ENCODE measurements around the gene TMEM259. TPM values are rescaled to one million over a fixed set of nuclear protein-coding genes. Genes with fewer than 3 reads are reported as not detected.

The TMEM259 gene
- total RNA-seq, 2 experiments from 2014 or later, result 181 TPM

- POLR2A ChIA-PET, result interaction anchor here (0.8 kb wide), 1 partner anchor 14 kb away, joined by 4 read pairs; no protein-coding TSS in a partner anchor
These were observed 20.1 kb downstream of the TMEM259 start for GRCh38 chr19:1000591-1001537.

GRCh38 chr19:1000095-1000494, 20.8 kb downstream of the TMEM259 start, which contains the start of gene GRIN3B:
GRIN3B (plus strand) TSS chr19:1000419; CDS start chr19:1000438, 19 bp downstream.
- ChIA-PET CTCF (interaction anchor here (0.5 to 1.4 kb wide), 2 partner anchors 57 to 62 kb away, joined by 3 to 5 read pairs; no protein-coding TSS in a partner anchor), POLR2A (interaction anchor here (1.2 kb wide), 1 partner anchor 41 kb away, joined by 3 read pairs; no protein-coding TSS in a partner anchor)
- Mint-ChIP-seq H3K4me1 (peaks cover 14% of the 10 kb centered on the region), H3K27me3 (peaks cover 34% of the 10 kb centered on the region), H3K36me3 (ENCODE audit: low read depth) (no peaks in the 10 kb centered on the region), H3K9me3 (no peaks in the 10 kb centered on the region), H3K27ac (no peak within 1 kb of the TSS), H3K4me3 (no peak within 1 kb of the TSS)
- peak; percentile 73 for DNase-seq

More at GRCh38 chr19:1000591-1001537, 20.1 kb downstream of the TMEM259 start:
- H3K27me3 Mint-ChIP-seq, result peaks cover 34% of the 10 kb centered on the region
- no peak for DNase-seq
- H3K27ac Mint-ChIP-seq, result no peak overlapping the region
- CTCF ChIA-PET, result interaction anchor here (0.5 to 1.4 kb wide), 3 partner anchors 30 to 62 kb away, joined by 3 to 5 read pairs (median 3); no protein-coding TSS in a partner anchor
- H3K36me3 Mint-ChIP-seq (ENCODE audit: low read depth), result no peaks in the 10 kb centered on the region
- H3K9me3 Mint-ChIP-seq, result no peaks in the 10 kb centered on the region
- peaks cover 12% of the 10 kb centered on the region for H3K4me1 Mint-ChIP-seq
- H3K4me3 Mint-ChIP-seq, result no peak overlapping the region

GRCh38 chr19:999379-999719, 21.6 kb downstream of the TMEM259 start:
- H3K27me3 Mint-ChIP-seq, result peaks cover 34% of the 10 kb centered on the region
- no peak for DNase-seq
- ChIA-PET POLR2A (interaction anchor here (1.2 kb wide), 1 partner anchor 42 kb away, joined by 3 read pairs; no protein-coding TSS in a partner anchor), CTCF (interaction anchor here (1.0 kb wide), 1 partner anchor 15 kb away, joined by 4 read pairs; the partner anchor contains the start of gene WDR18)
- H3K27ac Mint-ChIP-seq, result no peak overlapping the region
- no peaks in the 10 kb centered on the region for H3K36me3 Mint-ChIP-seq (ENCODE audit: low read depth)
- H3K4me3 Mint-ChIP-seq, result no peak overlapping the region
- no peaks in the 10 kb centered on the region for H3K9me3 Mint-ChIP-seq
- H3K4me1 Mint-ChIP-seq, result peaks cover 14% of the 10 kb centered on the region

- no peak for DNase-seq
- Mint-ChIP-seq H3K4me1 (peaks cover 14% of the 10 kb centered on the region), H3K27me3 (peaks cover 34% of the 10 kb centered on the region), H3K4me3 (no peak overlapping the region), H3K36me3 (ENCODE audit: low read depth) (peaks cover 2% of the 10 kb centered on the region), H3K9me3 (no peaks in the 10 kb centered on the region), H3K27ac (no peak overlapping the region)
- ChIA-PET POLR2A (no interaction called here), CTCF (interaction anchor here (0.6 to 1.0 kb wide), 2 partner anchors 14 to 170 kb away, joined by 4 read pairs; partner anchors contain the start of gene WDR18)
These were observed 22.9 kb downstream of the TMEM259 start for GRCh38 chr19:998064-998463.

- Mint-ChIP-seq H3K27ac (peak overlapping the region; percentile 26), H3K9me3 (no peaks in the 10 kb centered on the region), H3K4me3 (peak overlapping the region; percentile 32), H3K27me3 (peaks cover 28% of the 10 kb centered on the region), H3K36me3 (ENCODE audit: low read depth) (peaks cover 5% of the 10 kb centered on the region), H3K4me1 (peaks cover 13% of the 10 kb centered on the region)
- ChIA-PET POLR2A (interaction anchor here (0.9 to 2.3 kb wide), 4 partner anchors 9 to 133 kb away, joined by 3 to 18 read pairs (median 4); partner anchors contain the start of gene WDR18), CTCF (interaction anchor here (1.2 to 1.9 kb wide), 2 partner anchors 12 to 133 kb away, joined by 3 to 9 read pairs; partner anchors contain the start of gene WDR18)
- DNase-seq, result peak; percentile 74
These were observed 24.7 kb downstream of the TMEM259 start for GRCh38 chr19:996051-996838.

- CTCF ChIA-PET, result interaction anchor here (1.9 kb wide), 1 partner anchor 11 kb away, joined by 9 read pairs; the partner anchor contains the start of gene WDR18
- peaks cover 26% of the 10 kb centered on the region for H3K27me3 Mint-ChIP-seq
- H3K27ac Mint-ChIP-seq, result no peak overlapping the region
- no peaks in the 10 kb centered on the region for H3K9me3 Mint-ChIP-seq
- no peak for DNase-seq
- H3K4me3 Mint-ChIP-seq, result no peak overlapping the region
- peaks cover 11% of the 10 kb centered on the region for H3K4me1 Mint-ChIP-seq
- peaks cover 11% of the 10 kb centered on the region for H3K36me3 Mint-ChIP-seq (ENCODE audit: low read depth)
- POLR2A ChIA-PET, result interaction anchor here (2.3 kb wide), 1 partner anchor 11 kb away, joined by 18 read pairs; the partner anchor contains the start of gene WDR18
These were observed 25.7 kb downstream of the TMEM259 start for GRCh38 chr19:995051-995827.

- no peak overlapping the region for H3K27ac Mint-ChIP-seq
- no peak for DNase-seq
- peaks cover 11% of the 10 kb centered on the region for H3K36me3 Mint-ChIP-seq (ENCODE audit: low read depth)
- H3K9me3 Mint-ChIP-seq, result no peaks in the 10 kb centered on the region
- H3K4me1 Mint-ChIP-seq, result peaks cover 11% of the 10 kb centered on the region
- no peak overlapping the region for H3K4me3 Mint-ChIP-seq
- ChIA-PET CTCF (interaction anchor here (0.7 kb wide), 1 partner anchor 28 kb away, joined by 3 read pairs; no protein-coding TSS in a partner anchor), POLR2A (interaction anchor here (2.3 kb wide), 1 partner anchor 10 kb away, joined by 18 read pairs; the partner anchor contains the start of gene WDR18)
- H3K27me3 Mint-ChIP-seq, result peaks cover 23% of the 10 kb centered on the region
These were observed 26.4 kb downstream of the TMEM259 start for GRCh38 chr19:994516-994915.

GRCh38 chr19:993831-994393, 27.0 kb downstream of the TMEM259 start:
- Mint-ChIP-seq H3K4me3 (no peak overlapping the region), H3K9me3 (no peaks in the 10 kb centered on the region), H3K36me3 (ENCODE audit: low read depth) (peaks cover 11% of the 10 kb centered on the region), H3K4me1 (peaks cover 11% of the 10 kb centered on the region), H3K27ac (no peak overlapping the region), H3K27me3 (peaks cover 17% of the 10 kb centered on the region)
- no peak for DNase-seq
- POLR2A ChIA-PET, result no interaction called here
- CTCF ChIA-PET, result interaction anchor here (0.7 kb wide), 1 partner anchor 28 kb away, joined by 3 read pairs; no protein-coding TSS in a partner anchor

- ChIA-PET POLR2A (no interaction called here), CTCF (no interaction called here)
- H3K4me3 Mint-ChIP-seq, result no peak overlapping the region
- no peak overlapping the region for H3K27ac Mint-ChIP-seq
- no peak for DNase-seq
- H3K9me3 Mint-ChIP-seq, result no peaks in the 10 kb centered on the region
- peaks cover 11% of the 10 kb centered on the region for H3K4me1 Mint-ChIP-seq
- peaks cover 11% of the 10 kb centered on the region for H3K36me3 Mint-ChIP-seq (ENCODE audit: low read depth)
- peaks cover 14% of the 10 kb centered on the region for H3K27me3 Mint-ChIP-seq
These were observed 27.5 kb downstream of the TMEM259 start for GRCh38 chr19:993361-993830.

- POLR2A ChIA-PET, result no interaction called here
These were observed 28.3 kb downstream of the TMEM259 start for GRCh38 chr19:992670-993055.

GRCh38 chr19:991932-992669, 28.8 kb downstream of the TMEM259 start:
- Mint-ChIP-seq H3K27me3 (peaks cover 6% of the 10 kb centered on the region), H3K4me3 (no peak overlapping the region)

More at GRCh38 chr19:992670-993055, 28.3 kb downstream of the TMEM259 start:
- Mint-ChIP-seq H3K4me1 (peaks cover 11% of the 10 kb centered on the region), H3K9me3 (no peaks in the 10 kb centered on the region), H3K36me3 (ENCODE audit: low read depth) (peaks cover 11% of the 10 kb centered on the region), H3K4me3 (no peak overlapping the region), H3K27me3 (peaks cover 8% of the 10 kb centered on the region), H3K27ac (no peak overlapping the region)
- CTCF ChIA-PET, result no interaction called here
- no peak for DNase-seq

More at GRCh38 chr19:991932-992669, 28.8 kb downstream of the TMEM259 start:
- CTCF ChIA-PET, result no interaction called here
- no peak for DNase-seq
- H3K9me3 Mint-ChIP-seq, result no peaks in the 10 kb centered on the region
- peaks cover 11% of the 10 kb centered on the region for H3K4me1 Mint-ChIP-seq
- H3K36me3 Mint-ChIP-seq (ENCODE audit: low read depth), result peaks cover 13% of the 10 kb centered on the region
- POLR2A ChIA-PET, result no interaction called here
- H3K27ac Mint-ChIP-seq, result no peak overlapping the region
